Neural cell (in vitro differentiated cells): ENCODE measurements around the gene ARHGEF17.

Source experiments
- EP300 ChIP-seq: fragments of 450-650 bp; conservative IDR thresholded peaks from 2 replicates; pipeline ENCODE4 v1.6.1; 2014; ENCODE audit warnings: antibody characterized with exemption, mild to moderate bottlenecking, moderate library complexity; ENCODE audit not compliant: poor library complexity, severe bottlenecking
- EZH2 ChIP-seq: fragments of 200-600, 300-800 bp; shearing (Covaris generic), sonication (generic); IDR thresholded peaks from 2 replicates; pipeline ENCODE4 v1.6.1; 2014; ENCODE audit warnings: antibody characterized with exemption, low read length, borderline replicate concordance, mild to moderate bottlenecking; ENCODE audit not compliant: insufficient read depth, poor library complexity, severe bottlenecking
- MXI1 ChIP-seq: fragments of 450-650 bp; conservative IDR thresholded peaks from 2 replicates; pipeline ENCODE4 v1.6.1; 2014; ENCODE audit warnings: antibody characterized with exemption, mild to moderate bottlenecking; ENCODE audit not compliant: poor library complexity, severe bottlenecking
- TF ChIP-seq, protein P1 (sequence below): fragments of 450-650 bp; IDR thresholded peaks from 2 replicates; pipeline ENCODE4 v1.5.1; 2014; ENCODE audit warnings: antibody characterized with exemption, mild to moderate bottlenecking, moderate library complexity; ENCODE audit not compliant: poor library complexity, severe bottlenecking

DNA sequence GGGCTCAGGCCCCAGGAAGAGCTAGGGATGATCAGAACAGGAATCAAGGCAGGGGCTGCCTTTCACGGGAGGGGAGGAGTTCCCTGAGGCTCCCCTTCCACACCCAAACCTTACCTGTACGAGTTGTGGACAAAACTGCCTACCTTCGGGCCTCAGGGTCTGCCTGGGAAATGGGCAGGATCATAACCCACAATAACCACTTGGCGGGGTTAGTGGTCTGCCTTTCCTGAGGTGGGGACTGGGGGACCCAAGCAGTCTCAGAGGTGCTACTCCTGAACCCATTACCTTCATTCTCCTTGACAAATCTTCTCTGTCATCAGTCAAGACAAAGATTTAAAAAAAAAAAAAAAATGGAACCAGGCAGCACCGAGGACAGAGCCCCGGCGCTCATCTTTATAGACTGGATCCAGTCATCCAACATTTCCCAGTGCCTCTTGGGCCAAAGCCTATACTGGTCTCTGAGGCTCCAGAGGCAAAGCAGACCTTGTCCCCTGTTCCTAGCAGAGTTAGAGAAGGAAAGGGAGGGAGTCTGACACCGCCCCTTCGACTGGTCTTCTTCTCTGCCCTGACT lies 21.8 kb upstream of the ARHGEF17 start:
- TF ChIP-seq, protein P1, sequence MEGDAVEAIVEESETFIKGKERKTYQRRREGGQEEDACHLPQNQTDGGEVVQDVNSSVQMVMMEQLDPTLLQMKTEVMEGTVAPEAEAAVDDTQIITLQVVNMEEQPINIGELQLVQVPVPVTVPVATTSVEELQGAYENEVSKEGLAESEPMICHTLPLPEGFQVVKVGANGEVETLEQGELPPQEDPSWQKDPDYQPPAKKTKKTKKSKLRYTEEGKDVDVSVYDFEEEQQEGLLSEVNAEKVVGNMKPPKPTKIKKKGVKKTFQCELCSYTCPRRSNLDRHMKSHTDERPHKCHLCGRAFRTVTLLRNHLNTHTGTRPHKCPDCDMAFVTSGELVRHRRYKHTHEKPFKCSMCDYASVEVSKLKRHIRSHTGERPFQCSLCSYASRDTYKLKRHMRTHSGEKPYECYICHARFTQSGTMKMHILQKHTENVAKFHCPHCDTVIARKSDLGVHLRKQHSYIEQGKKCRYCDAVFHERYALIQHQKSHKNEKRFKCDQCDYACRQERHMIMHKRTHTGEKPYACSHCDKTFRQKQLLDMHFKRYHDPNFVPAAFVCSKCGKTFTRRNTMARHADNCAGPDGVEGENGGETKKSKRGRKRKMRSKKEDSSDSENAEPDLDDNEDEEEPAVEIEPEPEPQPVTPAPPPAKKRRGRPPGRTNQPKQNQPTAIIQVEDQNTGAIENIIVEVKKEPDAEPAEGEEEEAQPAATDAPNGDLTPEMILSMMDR, result no peak
- TF ChIP-seq EP300 (no peak), EZH2 (no peak), MXI1 (no peak)
